Left kidney (tissue), 2 donors: ENCODE results near the gene ARHGEF5. TPM values are rescaled to one million over a fixed set of nuclear protein-coding genes. Genes with fewer than 3 reads are reported as not detected.

ENCODE experiments used
- DNase-seq: peaks from one replicate; pipeline ENCODE4 v3.0.0-alpha.2; 2013
- polyA plus RNA-seq: library from polyadenylated mRNA; unstranded; fragments of 120-200 nt; gene quantifications from one replicate; pipeline ENCODE4 v1.2.1, GENCODE V29; 2013; ENCODE audit not compliant: insufficient read length

Gene ARHGEF5
- polyA plus RNA-seq, 1 donor = 18.8 TPM

DNA sequence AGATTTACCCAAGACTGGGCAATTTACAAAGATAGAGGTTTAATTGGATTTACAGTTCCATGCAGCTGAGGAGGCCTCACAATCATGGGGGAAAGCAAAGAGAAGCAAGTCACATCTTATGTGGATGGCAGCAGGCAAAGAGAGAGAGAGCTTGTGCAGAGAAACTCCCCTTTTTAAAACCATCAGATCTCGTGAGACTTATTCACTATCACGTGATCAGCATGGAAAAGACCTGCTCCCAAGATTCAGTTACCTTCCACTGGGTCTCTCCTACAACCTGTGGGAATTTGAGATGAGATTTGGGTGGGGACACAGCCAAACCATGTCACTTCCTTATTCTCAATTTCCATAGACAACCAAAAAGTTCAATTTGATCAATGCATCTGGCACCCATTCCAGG is 73.2 kb downstream of the ARHGEF5 start:
- DNase-seq = no peak

Other genes starting within 250 kb of the ARHGEF5 start
- gene OR2A2, start 245.8 kb upstream of the ARHGEF5 start, polyA plus RNA-seq = not detected
- gene OR2A14, start 232.2 kb upstream of the ARHGEF5 start, polyA plus RNA-seq = not detected
- 1.0 TPM for gene CTAGE4, start 171.9 kb upstream of the ARHGEF5 start, polyA plus RNA-seq
- 24.0 TPM for gene ARHGEF35, start 159.6 kb upstream of the ARHGEF5 start, polyA plus RNA-seq
- gene OR2A42, start 115.8 kb upstream of the ARHGEF5 start, polyA plus RNA-seq = 1.8 TPM
- 9.4 TPM for gene OR2A7, start 90.6 kb upstream of the ARHGEF5 start, polyA plus RNA-seq
- gene CTAGE8, start 86.1 kb upstream of the ARHGEF5 start, polyA plus RNA-seq = 12.3 TPM
- gene OR2A1, start 43.0 kb upstream of the ARHGEF5 start, polyA plus RNA-seq = 1.2 TPM
- not detected for gene NOBOX, start 48.3 kb downstream of the ARHGEF5 start, polyA plus RNA-seq